Bronchial epithelial cell (primary cell): ENCODE results near the gene EPHB1. TPM values are rescaled to one million over a fixed set of nuclear protein-coding genes. Genes with fewer than 3 reads are reported as not detected.
A peak's percentile ranks its signal among the peaks of the same experiment; 100 is the strongest.

Experiments used
- DNase-seq: peaks from one replicate; pipeline ENCODE4 v3.0.0-alpha.2; 2010; ENCODE audit warnings: low read depth
- FAIRE-seq: peaks from 2 replicates; lab custom pipeline; 2011; peaks lifted over from hg19 to GRCh38; lab: Jason Lieb, UNC
- H3K27me3 ChIP-seq: 2 replicates; pipeline ENCODE4 v1.5.1; 2011; ENCODE audit warnings: low read length; ENCODE audit not compliant: control insufficient read depth, insufficient read depth
- H3K36me3 ChIP-seq: 2 replicates; pipeline ENCODE4 v1.5.1; 2011; ENCODE audit warnings: low read length; ENCODE audit not compliant: control insufficient read depth, insufficient read depth
- H3K4me3 ChIP-seq: 2 replicates; pipeline ENCODE4 v1.5.1; 2011; ENCODE audit warnings: mild to moderate bottlenecking, low read depth, low read length, control low read depth
- total RNA-seq: library from RNA; depleted of rRNA; stranded (reverse); fragments of >200 nt; gene quantifications from 2 replicates; pipeline ENCODE4 v1.2.1, GENCODE V29; 2014
- TF ChIP-seq, protein P1 (sequence below): IDR thresholded peaks from 2 replicates; pipeline ENCODE4 v1.5.1; 2011; ENCODE audit warnings: mild to moderate bottlenecking, moderate library complexity, low read length, control low read depth, inconsistent platforms; ENCODE audit not compliant: insufficient read depth, severe bottlenecking

The EPHB1 gene
- total RNA-seq, 1 donor from 2014 or later, result under 0.01 TPM

DNA sequence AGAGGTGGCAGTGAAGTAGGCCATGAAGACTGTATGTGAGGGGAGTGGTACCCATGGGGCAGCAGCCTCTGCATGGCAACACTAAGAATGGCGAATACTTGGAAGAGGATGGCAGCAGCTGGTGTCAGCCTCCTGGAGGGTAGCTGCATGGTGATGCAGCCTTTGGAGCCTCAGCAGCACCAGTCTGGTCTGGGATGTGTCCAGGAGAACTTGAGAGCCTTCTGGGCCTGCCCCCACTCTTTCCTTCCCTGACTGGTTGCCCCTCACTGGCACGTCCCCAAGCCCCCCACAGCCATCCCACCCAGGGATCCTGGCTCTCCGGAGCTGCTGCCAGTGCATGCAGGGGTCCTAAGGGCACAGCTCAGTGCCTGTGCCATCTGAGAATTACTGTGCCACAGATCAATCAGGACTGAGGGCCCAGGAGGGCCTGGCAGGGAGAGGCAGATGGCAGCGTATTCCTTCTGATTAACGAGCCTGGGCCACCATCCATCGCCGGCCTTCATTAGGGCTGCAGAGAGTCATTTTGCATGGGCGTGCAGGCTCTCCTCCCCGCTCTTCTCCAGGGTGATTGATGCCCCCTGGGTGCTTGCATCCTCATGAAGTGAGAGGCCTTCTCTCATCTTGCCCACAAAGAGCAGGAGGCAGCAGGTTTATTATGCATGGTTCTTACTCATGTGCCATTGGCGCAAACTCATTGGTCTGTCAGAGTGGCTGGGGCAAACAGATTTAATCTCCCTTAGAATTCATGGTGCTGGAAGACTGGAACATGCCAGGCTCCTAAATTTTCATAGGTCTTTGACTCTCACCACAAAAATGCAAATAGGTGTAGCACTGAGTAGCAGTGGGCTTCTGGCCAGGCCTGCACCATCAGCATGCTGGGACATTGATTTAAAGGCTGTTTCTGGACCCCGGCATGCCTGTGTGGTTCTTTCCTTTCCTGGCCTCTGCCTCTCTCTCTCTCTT lies 116.8 kb downstream of the EPHB1 start:
- H3K27me3 ChIP-seq, result no peaks in the 10 kb centered on the region
- DNase-seq (no peak), FAIRE-seq (peak; percentile 7)
- TF ChIP-seq, protein P1, sequence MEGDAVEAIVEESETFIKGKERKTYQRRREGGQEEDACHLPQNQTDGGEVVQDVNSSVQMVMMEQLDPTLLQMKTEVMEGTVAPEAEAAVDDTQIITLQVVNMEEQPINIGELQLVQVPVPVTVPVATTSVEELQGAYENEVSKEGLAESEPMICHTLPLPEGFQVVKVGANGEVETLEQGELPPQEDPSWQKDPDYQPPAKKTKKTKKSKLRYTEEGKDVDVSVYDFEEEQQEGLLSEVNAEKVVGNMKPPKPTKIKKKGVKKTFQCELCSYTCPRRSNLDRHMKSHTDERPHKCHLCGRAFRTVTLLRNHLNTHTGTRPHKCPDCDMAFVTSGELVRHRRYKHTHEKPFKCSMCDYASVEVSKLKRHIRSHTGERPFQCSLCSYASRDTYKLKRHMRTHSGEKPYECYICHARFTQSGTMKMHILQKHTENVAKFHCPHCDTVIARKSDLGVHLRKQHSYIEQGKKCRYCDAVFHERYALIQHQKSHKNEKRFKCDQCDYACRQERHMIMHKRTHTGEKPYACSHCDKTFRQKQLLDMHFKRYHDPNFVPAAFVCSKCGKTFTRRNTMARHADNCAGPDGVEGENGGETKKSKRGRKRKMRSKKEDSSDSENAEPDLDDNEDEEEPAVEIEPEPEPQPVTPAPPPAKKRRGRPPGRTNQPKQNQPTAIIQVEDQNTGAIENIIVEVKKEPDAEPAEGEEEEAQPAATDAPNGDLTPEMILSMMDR, result no peak
- H3K36me3 ChIP-seq, result no peaks in the 10 kb centered on the region
- no peak overlapping the region for H3K4me3 ChIP-seq

DNA sequence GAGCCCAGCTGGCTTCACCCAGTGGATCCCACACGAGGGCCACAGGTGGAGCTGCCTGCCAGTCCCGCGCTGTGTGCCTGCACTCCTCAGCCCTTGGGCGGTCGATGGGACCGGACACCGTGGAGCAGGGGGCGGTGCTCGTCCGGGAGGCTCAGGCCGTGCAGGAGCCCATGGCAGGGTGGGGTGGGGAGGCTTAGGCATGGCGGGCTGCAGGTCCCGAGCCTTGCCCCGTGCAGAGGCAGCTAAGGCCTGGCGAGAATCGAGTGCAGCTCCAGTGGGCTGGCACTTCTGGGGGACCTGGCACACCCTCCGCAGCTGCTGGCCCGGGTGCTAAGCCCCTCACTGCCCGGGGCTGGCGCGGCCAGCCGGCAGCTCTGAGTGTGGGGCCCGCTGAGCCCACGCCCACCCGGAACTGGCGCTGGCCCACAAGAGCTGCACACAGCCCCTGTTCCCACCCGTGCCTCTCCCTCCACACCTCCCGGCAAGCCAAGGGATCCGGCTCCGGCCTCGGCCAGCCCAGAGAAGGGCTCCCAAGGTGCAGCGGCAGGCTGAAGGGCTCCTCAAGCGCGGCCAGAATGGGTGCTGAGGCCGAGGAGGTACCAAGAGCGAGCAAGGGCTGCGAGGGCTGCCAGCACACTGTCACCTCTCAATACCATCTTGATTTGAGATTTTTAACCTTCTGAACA lies 121.4 kb downstream of the EPHB1 start:
- no peak for FAIRE-seq
- Histone ChIP-seq H3K36me3 (no peaks in the 10 kb centered on the region), H3K4me3 (no peak overlapping the region), H3K27me3 (no peaks in the 10 kb centered on the region)
- TF ChIP-seq, protein P1, result no peak
- DNase-seq, result no peak

DNA sequence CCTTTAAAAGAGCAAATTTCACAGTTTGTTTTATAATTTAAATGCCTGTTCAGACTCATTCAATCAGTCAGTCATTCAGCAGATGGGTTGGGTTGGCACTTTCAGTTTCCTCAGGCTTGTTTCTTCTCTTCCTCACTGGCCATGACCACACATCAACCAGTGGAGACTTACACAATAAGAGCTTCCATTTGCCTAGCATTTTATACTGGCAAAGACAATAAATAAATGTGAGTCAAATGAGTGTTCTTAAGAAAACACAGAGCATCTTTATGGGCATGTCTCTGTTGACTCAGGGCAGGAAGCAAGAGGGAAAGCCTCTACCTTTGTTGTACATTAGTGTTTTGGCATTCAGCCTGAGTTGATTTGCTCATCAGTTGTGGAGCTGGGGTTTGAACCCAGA lies 122.6 kb downstream of the EPHB1 start:
- TF ChIP-seq, protein P1, result no peak
- H3K27me3 ChIP-seq, result no peaks in the 10 kb centered on the region
- no peak for FAIRE-seq
- H3K36me3 ChIP-seq, result no peaks in the 10 kb centered on the region
- DNase-seq, result peak; percentile 16
- H3K4me3 ChIP-seq, result no peak overlapping the region

DNA sequence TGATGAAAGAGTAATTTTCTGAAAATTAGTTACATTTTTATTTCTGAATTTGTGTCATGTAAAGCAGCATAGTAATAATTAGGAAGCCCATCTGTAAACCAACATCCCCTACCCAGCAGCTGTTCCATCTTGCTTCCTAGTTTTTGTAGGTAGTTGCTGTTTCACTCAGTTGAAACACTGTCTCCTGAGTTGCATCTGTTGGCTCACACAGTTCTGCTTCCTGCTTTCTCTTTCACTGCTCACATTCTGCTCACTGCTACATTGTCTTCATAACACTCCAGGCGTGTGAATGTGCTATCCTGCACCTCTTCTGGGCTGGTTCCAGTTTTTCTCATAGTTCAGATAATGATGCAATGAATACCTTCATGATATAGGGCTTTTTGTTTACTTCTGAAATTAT lies 123.4 kb downstream of the EPHB1 start:
- FAIRE-seq (no peak), DNase-seq (no peak)
- H3K36me3 ChIP-seq, result no peaks in the 10 kb centered on the region
- no peak overlapping the region for H3K4me3 ChIP-seq
- H3K27me3 ChIP-seq, result no peaks in the 10 kb centered on the region
- TF ChIP-seq, protein P1, result no peak

DNA sequence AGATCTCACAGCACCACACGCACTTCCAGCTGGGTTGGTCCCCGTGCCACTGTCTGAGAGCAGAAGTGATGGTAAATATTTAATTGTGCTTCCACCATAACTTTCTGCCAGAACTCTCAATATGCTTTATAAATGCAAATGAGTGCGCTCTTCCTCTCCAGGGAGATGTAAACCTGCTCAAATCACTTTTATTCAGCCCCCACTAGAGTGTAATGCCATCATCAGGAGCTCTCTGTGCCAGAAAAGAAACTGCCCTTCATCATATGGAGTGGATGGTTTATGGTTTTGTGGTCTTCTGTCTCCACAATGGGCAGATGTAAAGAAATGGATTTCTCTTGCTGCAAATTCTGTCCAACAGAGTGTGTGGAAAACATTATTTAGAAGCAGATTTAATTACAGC lies 127.0 kb downstream of the EPHB1 start:
- no peaks in the 10 kb centered on the region for H3K27me3 ChIP-seq
- H3K36me3 ChIP-seq, result no peaks in the 10 kb centered on the region
- FAIRE-seq (no peak), DNase-seq (no peak)
- TF ChIP-seq, protein P1, result no peak
- no peak overlapping the region for H3K4me3 ChIP-seq
